H1 (cell line): ENCODE measurements around the gene TOR4A. TPM values are rescaled to one million over a fixed set of nuclear protein-coding genes. Genes with fewer than 3 reads are reported as not detected.

Experiments used
- CTCF ChIA-PET: fragments of 300-600 bp; sonication (Branson Sonifier 250); formaldehyde crosslinking; loops from one replicate; lab custom pipeline; 2021; ENCODE audit not compliant: partially characterized antibody; lab: Charles Lee
- POLR2A ChIA-PET: fragments of 300-600 bp; sonication (Branson Sonifier 250); formaldehyde crosslinking; loops from one replicate; lab custom pipeline; 2021; ENCODE audit warnings: inconsistent platforms; ENCODE audit not compliant: partially characterized antibody; lab: Charles Lee
- DNase-seq, 2 experiments: peaks; one replicate each; pipeline versions ENCODE4 v3.0.0 to v3.0.0-alpha.2; 2010 to 2022; ENCODE audit warnings: low spot score in 2 of 2, low read depth in 1 of 2, mixed read lengths in 1 of 2
- FAIRE-seq: peaks from 2 replicates; lab custom pipeline; 2011; peaks lifted over from hg19 to GRCh38; lab: Jason Lieb, UNC
- H2AFZ ChIP-seq: 2 replicates; pipeline ENCODE4 v1.8.1; 2012; ENCODE audit warnings: low read length, inconsistent platforms
- H2AK5ac ChIP-seq: 2 replicates; pipeline ENCODE4 v1.6.1; 2013; ENCODE audit warnings: low read depth, low read length
- H2BK120ac ChIP-seq: replicated peaks from 2 replicates; pipeline ENCODE3; 2013; ENCODE audit warnings: low read depth, low read length, inconsistent platforms
- H2BK12ac ChIP-seq: 2 replicates; pipeline ENCODE4 v1.6.1; 2013; ENCODE audit warnings: low read depth, low read length
- H2BK15ac ChIP-seq: 2 replicates; pipeline ENCODE4 v1.6.1; 2013; ENCODE audit warnings: low read length
- H2BK20ac ChIP-seq: 2 replicates; pipeline ENCODE4 v1.6.1; 2013; ENCODE audit warnings: low read length
- H2BK5ac ChIP-seq: 2 replicates; pipeline ENCODE4 v1.6.1; 2013; ENCODE audit warnings: low read depth, low read length
- H3K14ac ChIP-seq: 2 replicates; pipeline ENCODE4 v1.6.1; 2013; ENCODE audit warnings: inconsistent platforms; ENCODE audit not compliant: insufficient read length
- H3K18ac ChIP-seq: 2 replicates; pipeline ENCODE4 v1.6.1; 2013; ENCODE audit warnings: low read length; ENCODE audit errors: extremely low read depth
- H3K23ac ChIP-seq: 2 replicates; pipeline ENCODE4 v1.6.1; 2013; ENCODE audit warnings: inconsistent platforms; ENCODE audit not compliant: insufficient read length
- H3K23me2 ChIP-seq: 2 replicates; pipeline ENCODE4 v1.6.1; 2013; ENCODE audit warnings: low read depth, low read length
- H3K27ac ChIP-seq: 2 replicates; pipeline ENCODE4 v1.6.1; 2011; ENCODE audit warnings: low read depth, low read length, inconsistent platforms
- H3K27me3 ChIP-seq, 4 experiments: replicated peaks in 1 of 4; 1 replicate in 1 of 4; 2 replicates in 3 of 4; pipeline versions ENCODE4 v1.6.1 to v1.8.1; 2011 to 2013; ENCODE audit warnings: low read length in 3 of 4, mild to moderate bottlenecking in 3 of 4, inconsistent platforms in 2 of 4, mixed read lengths in 2 of 4, moderate library complexity in 1 of 4; ENCODE audit not compliant: control insufficient read depth in 3 of 4, insufficient read depth in 3 of 4; ENCODE audit errors: extremely low read depth in 1 of 4
- H3K36me3 ChIP-seq, 4 experiments: 2 replicates each; pipeline versions ENCODE4 v1.6.1 to v1.8.1; 2011 to 2013; ENCODE audit warnings: mild to moderate bottlenecking in 4 of 4, low read length in 3 of 4, moderate library complexity in 2 of 4, control low read depth in 1 of 4, inconsistent platforms in 1 of 4; ENCODE audit not compliant: insufficient read depth in 4 of 4, control insufficient read depth in 2 of 4
- H3K4ac ChIP-seq: replicated peaks from 2 replicates; pipeline ENCODE3; 2013; ENCODE audit warnings: low read length, low read depth, mixed read lengths, inconsistent platforms; ENCODE audit not compliant: insufficient read length
- H3K4me1 ChIP-seq, 4 experiments: replicated peaks in 1 of 4; 1 replicate in 1 of 4; 2 replicates in 3 of 4; pipeline versions ENCODE4 v1.6.1 to v1.8.1; 2011 to 2013; ENCODE audit warnings: low read length in 3 of 4, inconsistent platforms in 2 of 4, mixed read lengths in 1 of 4; ENCODE audit not compliant: insufficient read depth in 4 of 4, control insufficient read depth in 3 of 4
- H3K4me2 ChIP-seq, 2 experiments: 2 replicates each; pipeline versions ENCODE4 v1.6.1 to v1.8.1; 2011 to 2013; ENCODE audit warnings: low read depth in 2 of 2, low read length in 2 of 2, control low read depth in 1 of 2, inconsistent platforms in 1 of 2, mild to moderate bottlenecking in 1 of 2; ENCODE audit not compliant: insufficient read depth in 1 of 2
- H3K4me3 ChIP-seq, 4 experiments: fragments of 200-600, 300-600 bp in 1 of 4; sonication (generic), shearing (Covaris generic), sonication (Bioruptor Twin) in 1 of 4; 2 replicates each; pipeline versions ENCODE4 v1.5.1 to v1.8.1; 2011 to 2016; ENCODE audit warnings: low read length in 4 of 4, low read depth in 3 of 4, control low read depth in 2 of 4, inconsistent platforms in 2 of 4, mild to moderate bottlenecking in 2 of 4, mixed read lengths in 1 of 4, moderate library complexity in 1 of 4; ENCODE audit not compliant: insufficient read depth in 2 of 4; ENCODE audit errors: extremely low read depth in 1 of 4
- H3K56ac ChIP-seq: replicated peaks from 2 replicates; pipeline ENCODE3; 2013; ENCODE audit warnings: low read depth, mild to moderate bottlenecking, mixed read lengths, low read length, inconsistent platforms; ENCODE audit not compliant: insufficient read length
- H3K79me1 ChIP-seq: 2 replicates; pipeline ENCODE4 v1.6.1; 2013; ENCODE audit warnings: low read depth, low read length, control low read depth
- H3K79me2 ChIP-seq, 2 experiments: 2 replicates each; pipeline versions ENCODE4 v1.6.1 to v1.8.1; 2012 to 2013; ENCODE audit warnings: low read length in 2 of 2, mild to moderate bottlenecking in 2 of 2, inconsistent platforms in 1 of 2; ENCODE audit not compliant: insufficient read depth in 2 of 2, control insufficient read depth in 1 of 2
- H3K9ac ChIP-seq, 4 experiments: replicated peaks in 1 of 4; 1 replicate in 1 of 4; 2 replicates in 3 of 4; pipeline versions ENCODE4 v1.6.1 to v1.8.1; 2011 to 2013; ENCODE audit warnings: low read depth in 3 of 4, low read length in 3 of 4, control low read depth in 2 of 4, mild to moderate bottlenecking in 2 of 4, moderate library complexity in 2 of 4, inconsistent platforms in 1 of 4; ENCODE audit errors: extremely low read depth in 1 of 4
- H3K9me3 ChIP-seq, 2 experiments: 2 replicates each; pipeline versions ENCODE4 v1.6.1 to v1.8.1; 2012 to 2013; ENCODE audit warnings: mild to moderate bottlenecking in 2 of 2, moderate library complexity in 2 of 2, control low read depth in 1 of 2, inconsistent platforms in 1 of 2, low read depth in 1 of 2, low read length in 1 of 2, mixed read lengths in 1 of 2; ENCODE audit not compliant: insufficient read depth in 2 of 2
- H4K20me1 ChIP-seq, 2 experiments: replicated peaks in 1 of 2; 2 replicates each; pipeline versions ENCODE3 to v1.8.1; 2011 to 2013; ENCODE audit warnings: inconsistent platforms in 2 of 2, low read length in 2 of 2, mild to moderate bottlenecking in 1 of 2; ENCODE audit not compliant: insufficient read depth in 2 of 2, control insufficient read depth in 1 of 2
- H4K5ac ChIP-seq: 2 replicates; pipeline ENCODE4 v1.6.1; 2013; ENCODE audit warnings: low read length, low read depth, mixed read lengths, inconsistent platforms; ENCODE audit not compliant: insufficient read length
- H4K8ac ChIP-seq: 2 replicates; pipeline ENCODE4 v1.8.0; 2013; ENCODE audit warnings: mild to moderate bottlenecking, moderate library complexity, low read length, inconsistent platforms; ENCODE audit not compliant: insufficient read depth; ENCODE audit errors: extremely low read depth
- H4K91ac ChIP-seq: replicated peaks from 2 replicates; pipeline ENCODE3; 2013; ENCODE audit warnings: low read length, mixed read lengths, inconsistent platforms; ENCODE audit not compliant: insufficient read length
- BACH1 ChIP-seq: IDR thresholded peaks from 2 replicates; pipeline ENCODE4 v1.6.1; 2012; ENCODE audit warnings: low read length, improper control_type of control experiment
- EGR1 ChIP-seq: IDR thresholded peaks from 2 replicates; pipeline ENCODE4 v1.6.1; 2011; ENCODE audit warnings: low read depth, low read length, borderline replicate concordance
- WGBS, 2 experiments: shearing (Covaris generic) in 1 of 2; methylation state at CpG; one replicate each; pipeline versions ENCODE4 v1.1.6 to v1.1.7; 2013 to 2015; ENCODE audit warnings: low lambda C conversion rate in 2 of 2, mixed read lengths in 2 of 2, inconsistent platforms in 1 of 2, low coverage in 1 of 2, missing lambda C conversion rate in 1 of 2; ENCODE audit not compliant: insufficient replicate concordance in 2 of 2, insufficient coverage in 1 of 2, insufficient read length in 1 of 2; ENCODE audit errors: extremely low coverage in 1 of 2, missing lambda C conversion rate in 1 of 2; 5-methylcytosine and 5-hydroxymethylcytosine counted together
- polyA plus RNA-seq, 7 experiments: library from polyadenylated mRNA; depleted of rRNA in 3 of 7; stranded (reverse) in 5 of 7; unstranded in 2 of 7; fragments of >200 nt in 5 of 7; fragments of 200-250 nt in 2 of 7; gene quantifications; 1 replicate in 5 of 7; 2 replicates in 1 of 7; 4 replicates in 1 of 7; pipeline versions ENCODE4 v1.2.1 to v1.2.3, GENCODE V29; 2011 to 2013; ENCODE audit warnings: missing spikeins in 2 of 7, mixed read lengths in 2 of 7
- total RNA-seq: library from RNA; stranded (reverse); fragmentation: NEBNext Ultra II Directional; extraction: Animal tissue kit (Norgen Biotek cat#: 25700); gene quantifications from 2 replicates; pipeline ENCODE4 v1.2.1, GENCODE V29; 2021
- TF ChIP-seq, protein P1 (sequence below): IDR thresholded peaks from 2 replicates; pipeline ENCODE4 v1.6.1; 2012; ENCODE audit warnings: inconsistent platforms

Gene TOR4A
- total and polyA plus RNA-seq, 2 of the 8 experiments (the other 6 are each of a cell fraction or from before 2014, with no cell fraction given), result 8.4 to 9.3 TPM

DNA sequence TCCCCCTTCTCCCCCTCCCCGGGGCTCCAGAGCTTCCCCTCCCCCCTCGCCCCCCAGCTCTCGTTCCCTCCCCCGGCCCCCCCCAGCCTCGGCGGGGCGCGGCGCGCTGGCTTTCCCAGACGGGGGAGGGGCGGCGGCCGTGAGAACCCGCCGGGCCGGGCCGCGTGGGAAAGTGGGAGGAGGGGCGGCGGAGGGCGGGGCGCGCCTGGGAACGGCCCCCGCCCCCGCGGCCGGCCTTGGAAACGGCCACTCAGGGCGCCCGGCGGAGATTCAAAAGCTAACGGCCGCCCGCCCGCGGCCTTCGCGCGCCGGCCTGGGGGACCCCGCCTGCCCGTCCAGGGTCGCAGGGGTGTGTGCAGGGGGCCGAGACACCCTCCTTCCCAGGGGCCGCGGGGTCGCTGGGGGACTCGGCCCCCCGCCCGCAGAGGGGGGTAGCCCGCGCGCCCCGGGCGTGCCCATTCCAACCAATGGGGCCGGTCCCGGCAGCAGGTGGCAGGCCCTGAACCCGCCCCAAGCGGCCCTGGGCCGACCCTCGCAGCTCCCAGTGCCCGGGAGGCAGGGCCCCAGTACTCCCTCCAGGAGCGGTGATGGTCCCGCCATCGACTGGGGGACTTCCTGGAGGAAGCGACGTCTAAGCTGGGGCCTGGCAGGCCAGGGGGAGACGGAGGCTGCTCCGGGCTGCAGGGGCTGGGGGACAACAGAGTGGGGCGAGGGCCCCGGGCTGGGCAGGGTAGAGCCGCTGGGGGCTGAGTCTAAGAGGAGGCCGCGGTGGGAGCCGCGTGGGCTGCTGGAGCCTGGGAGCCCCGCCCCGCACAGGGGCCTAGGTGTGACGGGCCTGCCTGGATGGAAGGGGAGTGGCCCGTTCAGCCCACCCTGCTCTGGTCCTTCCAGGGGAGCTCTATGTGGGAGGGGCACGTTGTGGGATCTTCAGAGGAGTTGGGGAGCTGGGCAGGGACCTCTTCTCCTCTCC, 38.8 kb downstream of the TOR4A start:
- peak overlapping the region; percentile 26 to 57; a peak in 3 of 4 replicates for H3K4me2 ChIP-seq
- H3K9ac ChIP-seq, result no peak overlapping the region
- peak; percentile 82 for TF ChIP-seq EGR1
- no peak for TF ChIP-seq BACH1
- TF ChIP-seq, protein P1, sequence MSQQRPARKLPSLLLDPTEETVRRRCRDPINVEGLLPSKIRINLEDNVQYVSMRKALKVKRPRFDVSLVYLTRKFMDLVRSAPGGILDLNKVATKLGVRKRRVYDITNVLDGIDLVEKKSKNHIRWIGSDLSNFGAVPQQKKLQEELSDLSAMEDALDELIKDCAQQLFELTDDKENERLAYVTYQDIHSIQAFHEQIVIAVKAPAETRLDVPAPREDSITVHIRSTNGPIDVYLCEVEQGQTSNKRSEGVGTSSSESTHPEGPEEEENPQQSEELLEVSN, result peak; percentile 55; the same call in 1 of the 2 replicates
- TF ChIP-seq, all 59 proteins: peak for 2
- no peak overlapping the region for H2BK120ac ChIP-seq
- POLR2A ChIA-PET, result interaction anchor here (0.9 to 11.9 kb wide), 10 partner anchors 9 to 277 kb away, joined by 3 to 129 read pairs (median 3); partner anchors contain the start of genes NRARP and TUBB4B
- no peaks in the 10 kb centered on the region for H3K79me1 ChIP-seq
- H3K9me3 ChIP-seq, result no peaks in the 10 kb centered on the region
- no peaks in the 10 kb centered on the region; the same call in 1 of the 2 replicates for H3K23me2 ChIP-seq
- no peak overlapping the region for H2AFZ ChIP-seq
- 17% methylated on average over 8 of the region's 83 CpGs; no CpG with 5 or more reads in 1 of the 2 experiments for WGBS, 2 experiments
- no peak overlapping the region for H3K27ac ChIP-seq
- no peak overlapping the region for H3K56ac ChIP-seq
- peaks cover 0 to 32% (median 15%) of the 10 kb centered on the region in 4 experiments; a peak in 6 of 7 replicates for H3K4me1 ChIP-seq
- FAIRE-seq (no peak), DNase-seq (peak in 1 of 2 experiments; percentile 79)
- H4K5ac ChIP-seq, result peak overlapping the region; percentile 37
- peak overlapping the region; percentile 0 to 58 (median 12); a peak in 4 of 8 replicates for H3K4me3 ChIP-seq
- H3K23ac ChIP-seq, result no peak overlapping the region
- H2AK5ac ChIP-seq, result no peak overlapping the region
- H2BK12ac ChIP-seq, result no peak overlapping the region
- peak overlapping the region; percentile 89 for H4K91ac ChIP-seq
- H2BK5ac ChIP-seq, result no peak overlapping the region
- H4K8ac ChIP-seq, result peak overlapping the region; percentile 81
- H4K20me1 ChIP-seq, result no peaks in the 10 kb centered on the region
- no peak overlapping the region for H2BK20ac ChIP-seq
- H3K36me3 ChIP-seq, result no peaks in the 10 kb centered on the region
- CTCF ChIA-PET, result interaction anchor here (1.1 to 5.7 kb wide), 6 partner anchors 13 to 128 kb away, joined by 3 to 55 read pairs (median 5); partner anchors contain the start of genes EXD3, NOXA1 and NRARP
- no peak overlapping the region for H3K14ac ChIP-seq
- peak overlapping the region; percentile 46; the same call in 1 of the 2 replicates for H2BK15ac ChIP-seq
- H3K27me3 ChIP-seq, result peaks cover 0 to 4% (median 0%) of the 10 kb centered on the region in 4 experiments; a peak in 2 of 7 replicates
- peak overlapping the region; percentile 69 for H3K4ac ChIP-seq
- H3K79me2 ChIP-seq, result no peaks in the 10 kb centered on the region
- peak overlapping the region; percentile 87 for H3K18ac ChIP-seq
